SK-N-MC (cell line): Measurements from ENCODE around the gene GRIK4.

Experiments
- EZH2 ChIP-seq: fragments of 200-600 bp; sonication (generic); IDR thresholded peaks from one replicate; pipeline ENCODE4 v1.6.1; 2017; ENCODE audit warnings: antibody characterized with exemption
- FOXP2 ChIP-seq: optimal IDR thresholded peaks from 2 replicates; pipeline ENCODE3; 2011; ENCODE audit warnings: mild to moderate bottlenecking, moderate library complexity; ENCODE audit not compliant: insufficient read depth; ENCODE audit errors: extremely low read length, control extremely low read depth
- POLR2AphosphoS5 ChIP-seq: IDR thresholded peaks from 2 replicates; pipeline ENCODE4 v1.6.1; 2012; ENCODE audit warnings: mild to moderate bottlenecking, low read depth, low read length, borderline replicate concordance

DNA sequence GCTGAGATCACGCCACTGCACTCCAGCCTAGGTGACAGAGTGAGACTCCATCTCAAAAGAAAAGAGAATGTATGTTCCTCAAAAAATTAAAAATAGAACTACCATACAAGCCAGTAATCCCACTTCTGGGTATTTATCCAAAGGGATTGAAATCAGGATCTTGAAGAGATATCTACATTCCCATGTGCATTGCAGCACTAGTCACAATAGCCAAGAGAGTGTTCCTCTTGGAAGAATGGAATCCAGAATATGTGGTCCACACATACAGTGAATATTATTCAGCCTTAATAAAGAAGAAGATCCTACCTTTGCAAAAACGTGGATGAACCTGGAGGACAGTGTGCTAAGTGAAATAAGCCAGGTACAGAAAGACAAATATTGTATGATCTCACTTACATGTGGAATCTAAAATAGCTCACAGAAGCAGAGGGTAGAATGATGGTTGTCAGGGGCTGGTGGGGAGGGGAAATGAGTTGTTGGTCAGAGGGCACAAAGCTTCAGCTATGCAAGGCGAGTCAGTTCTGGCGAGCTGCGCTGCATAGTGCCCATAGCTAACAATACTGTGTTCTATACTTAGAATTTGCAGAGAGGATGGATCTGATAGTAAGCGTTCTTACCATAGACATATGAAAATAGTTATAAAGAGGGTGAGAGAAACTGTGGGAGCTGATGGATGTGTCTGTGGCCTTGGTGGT, 32.1 kb downstream of the GRIK4 start:
- TF ChIP-seq POLR2AphosphoS5, result no peak
- no peak for TF ChIP-seq EZH2
- no peak for TF ChIP-seq FOXP2
